ENCODE data around the gene SEMA5A.

Gene SEMA5A

DNA sequence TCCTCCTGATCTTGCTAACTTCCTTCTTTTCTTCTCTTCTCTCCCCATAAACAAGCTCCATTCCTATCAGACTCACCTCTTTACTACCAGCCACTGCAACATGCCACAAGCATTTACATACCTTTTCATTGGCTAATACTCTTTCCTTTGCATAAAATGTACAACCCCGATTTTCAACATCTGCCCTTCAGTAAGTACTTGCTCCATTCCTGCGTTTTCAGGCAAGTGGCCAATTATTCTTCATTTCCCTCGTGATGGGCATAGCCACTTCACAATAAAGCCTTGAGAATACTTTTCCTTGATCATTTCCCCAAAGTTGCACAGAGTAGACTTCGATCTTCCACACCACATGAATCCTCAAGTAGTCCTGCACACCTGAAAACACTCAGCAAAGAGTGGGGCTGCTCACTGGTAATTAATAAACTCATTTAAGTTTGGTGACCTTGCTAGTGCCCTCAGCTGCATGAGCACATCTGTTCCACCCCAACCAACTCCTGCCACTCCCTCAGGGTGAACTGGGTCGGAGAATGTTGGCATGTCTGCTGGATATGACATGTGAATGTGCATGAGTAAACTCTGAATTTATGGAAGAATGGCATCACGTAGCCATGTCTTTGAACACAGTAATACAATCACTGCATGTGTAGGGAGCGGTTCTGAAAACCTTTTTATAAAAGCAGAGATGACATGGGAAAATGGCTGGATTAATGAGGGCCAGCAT, 535.8 kb downstream of the SEMA5A start:
- no peak for DNase-seq (ENCODE audit: low read depth)

DNA sequence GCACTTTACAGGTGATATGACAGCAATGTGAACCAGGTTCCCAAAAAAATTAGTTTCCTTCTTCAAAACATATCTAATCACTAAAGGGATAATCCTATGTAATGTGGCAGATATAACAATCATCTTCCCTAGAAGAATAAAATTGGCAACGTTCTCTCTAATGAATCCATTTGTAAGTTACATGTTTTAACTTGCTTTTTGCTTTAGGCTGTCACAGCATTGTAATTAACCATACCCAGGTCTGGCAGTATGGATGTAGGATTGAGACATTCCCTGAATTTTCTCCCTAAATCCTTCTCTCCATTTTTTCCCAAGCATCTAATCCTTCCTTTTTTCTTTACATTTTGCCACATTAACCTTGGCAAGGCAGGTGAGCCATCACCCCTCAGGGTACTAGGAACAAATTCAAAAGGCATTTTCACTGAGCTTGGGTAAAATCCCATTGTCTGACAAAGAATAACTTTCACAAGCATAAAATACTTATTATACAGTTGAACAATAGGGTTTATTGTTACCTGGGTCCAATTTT, 548.3 kb downstream of the SEMA5A start:
- no peak for DNase-seq (ENCODE audit: low read depth)

DNA sequence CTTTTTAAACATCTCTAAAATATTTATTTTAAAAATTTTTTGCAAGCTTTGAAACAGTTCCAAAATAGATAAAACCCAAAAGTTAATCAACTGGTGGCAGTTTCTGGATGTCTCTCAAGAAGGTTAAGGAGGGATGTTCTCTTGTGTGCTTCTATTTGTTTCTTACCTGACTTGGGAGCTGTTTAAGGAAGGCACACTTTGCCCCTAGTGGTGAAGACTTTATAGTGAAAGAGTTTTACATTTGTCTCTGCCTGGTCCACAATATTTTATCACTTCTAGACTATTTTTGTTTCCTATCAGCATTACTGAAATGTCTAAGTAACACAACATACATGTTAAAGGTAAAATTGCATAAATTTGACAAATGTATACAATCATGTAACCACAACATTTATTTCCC, 552.8 kb downstream of the SEMA5A start:
- DNase-seq (ENCODE audit: low read depth), result no peak
